GM19395 (cell line): Measurements from ENCODE around the gene TMEM243.
"Not testable (repeated sequence)": the region's sequence is repeated elsewhere in the genome, so short reads cannot be mapped to it uniquely, and the experiment has no call there.

ENCODE experiments used
- ATAC-seq: cut with Tn5 transposase; IDR thresholded peaks from one replicate; pipeline ENCODE4 v1.9.1; 2021; ENCODE audit warnings: mild to moderate bottlenecking, moderate library complexity; ENCODE audit not compliant: unreplicated experiment

Gene TMEM243

DNA sequence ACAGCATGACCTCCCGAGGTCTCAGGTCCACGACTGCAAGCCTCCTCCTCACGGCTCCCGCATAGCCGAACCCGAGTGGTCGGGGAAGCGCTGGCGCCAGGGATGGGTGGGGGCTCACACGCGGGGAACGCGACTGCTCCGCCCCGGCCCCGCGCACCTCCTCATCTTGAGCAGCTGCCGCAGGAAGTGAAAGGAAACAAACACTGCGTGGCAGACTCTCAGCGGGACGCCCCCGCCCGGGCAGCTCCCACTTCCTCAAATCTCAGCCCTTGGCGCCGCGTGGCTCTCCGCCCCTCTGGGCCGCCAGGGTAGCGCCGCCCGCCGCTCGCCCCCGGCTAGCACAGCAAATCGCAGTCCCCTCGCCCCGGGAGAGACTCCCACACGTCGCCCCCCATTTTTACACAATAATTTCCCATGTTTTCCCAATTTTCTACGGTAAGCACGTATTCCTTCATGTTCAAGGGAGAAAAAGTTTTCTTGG is at the start of gene TMEM243:
TSS of gene TMEM243 (minus strand) at position 188 of the 481 bp plus-strand sequence. CDS start 229 bp downstream, outside the sequence.
- ATAC-seq, result peak; percentile 54

DNA sequence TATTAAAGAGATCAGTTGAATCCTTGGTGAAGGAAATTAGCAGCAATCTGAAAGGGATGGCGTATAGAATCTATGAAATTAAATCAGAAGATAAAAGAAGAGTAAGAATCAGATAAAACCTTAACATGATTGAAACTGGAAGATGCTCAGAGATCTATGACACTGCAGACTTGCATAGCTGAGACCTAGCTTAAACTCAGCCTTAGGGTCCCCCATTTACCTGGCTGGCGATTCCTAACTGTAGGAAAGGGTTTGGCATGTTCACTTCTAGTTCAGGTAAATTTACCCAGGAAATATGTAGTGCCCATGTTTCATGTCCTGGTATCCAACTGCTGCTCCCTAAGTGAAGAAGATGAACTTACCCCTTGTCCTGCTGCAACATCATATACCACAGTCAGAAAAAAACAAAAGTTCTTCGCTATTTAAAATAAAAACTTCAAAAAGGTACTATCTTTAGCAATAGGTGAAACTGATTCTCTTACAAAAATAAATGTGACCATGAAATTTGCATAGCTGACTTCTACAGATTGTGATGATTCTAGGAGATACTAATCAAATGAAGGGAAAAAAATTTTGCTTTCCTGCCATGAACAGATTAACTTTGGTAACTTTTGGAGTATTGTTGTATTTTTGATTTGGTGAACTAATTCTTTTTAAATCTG is 47.8 kb upstream of the TMEM243 start:
- peak; percentile 91 for ATAC-seq

DNA sequence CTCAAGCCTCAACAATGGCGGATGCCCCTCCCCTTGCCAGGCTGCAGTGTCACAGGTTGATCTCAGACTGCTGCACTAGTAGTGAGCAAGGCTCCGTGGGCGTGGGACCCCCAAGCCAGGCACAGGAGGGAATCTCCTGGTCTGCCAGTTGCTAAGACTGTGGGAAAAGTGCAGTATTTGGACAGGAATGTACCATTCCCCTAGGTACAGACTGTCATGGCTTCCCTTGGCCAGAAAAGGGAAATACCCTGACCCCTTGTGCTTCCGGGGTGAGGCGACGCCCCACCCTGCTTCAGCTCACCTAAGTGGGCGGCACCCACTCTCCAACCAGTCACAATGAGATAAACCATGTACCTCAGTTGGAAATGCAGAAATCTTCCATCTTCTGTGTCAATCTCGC is 44.0 kb upstream of the TMEM243 start:
- no peak for ATAC-seq

DNA sequence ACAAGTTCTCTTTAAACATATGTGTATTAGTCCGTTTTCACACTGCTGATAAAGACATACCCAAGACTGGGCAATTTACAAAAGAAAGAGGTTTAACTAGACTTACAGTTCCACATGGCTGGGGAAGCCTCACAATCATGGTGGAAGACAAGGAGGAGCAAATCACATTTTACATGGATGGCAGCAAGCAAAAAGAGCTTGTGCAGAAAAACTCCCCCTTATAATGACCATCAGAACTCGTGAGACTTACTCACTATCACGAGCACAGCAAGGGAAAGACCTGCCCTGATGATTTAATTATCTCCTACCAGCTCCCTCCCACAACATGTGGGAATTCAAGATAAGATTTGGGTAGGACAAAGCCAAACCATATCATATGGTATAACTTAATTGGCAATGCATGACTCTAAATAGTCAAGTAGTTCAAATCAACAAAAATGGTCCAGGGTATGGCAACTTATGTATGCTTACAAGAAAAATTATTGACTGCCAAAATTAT is 34.1 kb upstream of the TMEM243 start:
- ATAC-seq, result no peak

GRCh38 chr7:87245671-87246070 is 26.1 kb upstream of the TMEM243 start:
- ATAC-seq, result not testable (repeated sequence)

GRCh38 chr7:87238464-87239051 is 19.0 kb upstream of the TMEM243 start:
- ATAC-seq, result not testable (repeated sequence)

- no peak for ATAC-seq
Observed at GRCh38 chr7:87234949-87235348, 15.4 kb upstream of the TMEM243 start.

- ATAC-seq, result no peak
Observed at GRCh38 chr7:87231711-87232110, 12.2 kb upstream of the TMEM243 start.

DNA sequence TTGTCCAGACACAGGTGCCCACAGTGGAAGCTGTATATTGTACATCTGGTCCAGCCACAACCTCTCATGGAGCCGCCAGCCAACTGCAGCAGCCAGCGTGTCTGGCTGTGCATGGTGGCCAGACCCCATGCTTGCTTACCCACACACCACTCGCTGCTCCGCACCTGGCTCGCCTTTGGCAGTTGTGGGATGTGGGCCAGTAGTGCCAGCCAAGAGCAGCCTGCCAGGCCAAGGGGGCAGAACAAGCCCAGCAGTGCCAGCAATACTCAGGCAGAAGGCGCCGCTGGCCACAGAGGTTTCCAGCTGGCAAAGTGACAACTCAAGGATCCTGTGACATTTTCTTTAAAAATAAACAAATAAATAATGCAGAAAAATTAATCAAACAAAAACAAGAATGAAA is 11.7 kb upstream of the TMEM243 start:
- ATAC-seq, result no peak

DNA sequence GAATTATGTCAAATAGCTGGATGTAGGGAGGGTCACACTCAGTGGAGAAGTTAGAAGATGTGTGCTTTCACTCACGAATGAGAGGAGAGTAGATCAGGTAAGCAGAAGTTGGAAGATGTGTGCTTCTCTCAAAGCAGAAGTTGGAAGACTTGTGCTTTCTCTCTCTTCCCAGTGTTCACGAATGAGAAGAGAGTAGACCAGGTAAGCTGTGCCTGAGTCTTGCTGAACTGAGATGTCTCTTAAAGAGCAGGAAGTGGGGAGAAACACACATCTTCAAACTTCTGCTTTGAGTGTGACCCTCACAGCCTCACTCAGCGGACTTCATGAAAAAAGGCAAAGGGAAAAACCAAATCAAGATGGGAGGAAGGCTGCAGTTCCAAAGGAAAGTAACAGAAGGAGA is 7.0 kb upstream of the TMEM243 start:
- peak; percentile 71 for ATAC-seq

GRCh38 chr7:87225696-87226095 is 6.2 kb upstream of the TMEM243 start:
- no peak for ATAC-seq

DNA sequence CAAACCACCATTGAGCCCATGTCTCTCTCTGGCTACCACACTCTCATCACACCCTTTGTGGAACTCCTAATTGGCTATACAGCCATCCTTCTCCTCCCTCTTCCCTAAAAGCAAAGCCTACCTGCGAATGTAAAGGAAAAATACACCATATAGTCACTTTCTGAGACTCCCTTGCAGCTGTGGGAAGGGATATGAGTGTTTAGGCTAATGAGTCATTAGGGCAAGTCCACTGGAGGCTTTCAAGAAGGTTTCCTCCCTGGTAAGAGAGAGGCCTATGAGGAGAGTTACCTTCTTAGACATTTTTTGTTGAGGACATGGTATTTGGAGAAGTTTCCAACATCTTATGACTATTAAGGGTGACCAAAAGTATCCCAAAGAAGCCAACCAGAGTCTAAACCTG is 4.1 kb upstream of the TMEM243 start:
- no peak for ATAC-seq

DNA sequence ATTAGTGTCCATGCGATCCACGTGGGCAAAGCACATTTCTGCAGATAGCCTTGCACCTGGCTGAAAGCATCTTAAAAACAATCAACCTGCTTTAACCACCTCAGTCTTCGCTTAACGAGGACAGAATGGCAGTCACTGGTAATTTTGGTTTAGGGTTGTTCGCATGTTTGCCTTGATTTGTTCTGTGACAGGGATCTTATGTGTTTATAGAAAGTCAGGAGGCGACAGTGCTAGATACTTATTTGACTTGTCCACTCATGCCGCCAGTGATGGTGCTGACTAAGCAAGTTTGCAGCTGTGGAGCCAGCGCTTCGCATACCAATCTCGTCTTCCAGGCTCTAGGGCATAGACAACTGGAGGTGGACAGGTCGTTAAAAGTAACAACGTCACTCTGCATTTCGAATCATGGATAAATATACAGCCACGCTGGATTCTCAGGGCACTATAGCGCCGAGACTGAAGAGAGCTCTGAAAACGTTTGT is 1.2 kb upstream of the TMEM243 start:
- ATAC-seq, result no peak

GRCh38 chr7:87220026-87220733 is 648 bp upstream of the TMEM243 start:
- ATAC-seq, result peak; percentile 32

DNA sequence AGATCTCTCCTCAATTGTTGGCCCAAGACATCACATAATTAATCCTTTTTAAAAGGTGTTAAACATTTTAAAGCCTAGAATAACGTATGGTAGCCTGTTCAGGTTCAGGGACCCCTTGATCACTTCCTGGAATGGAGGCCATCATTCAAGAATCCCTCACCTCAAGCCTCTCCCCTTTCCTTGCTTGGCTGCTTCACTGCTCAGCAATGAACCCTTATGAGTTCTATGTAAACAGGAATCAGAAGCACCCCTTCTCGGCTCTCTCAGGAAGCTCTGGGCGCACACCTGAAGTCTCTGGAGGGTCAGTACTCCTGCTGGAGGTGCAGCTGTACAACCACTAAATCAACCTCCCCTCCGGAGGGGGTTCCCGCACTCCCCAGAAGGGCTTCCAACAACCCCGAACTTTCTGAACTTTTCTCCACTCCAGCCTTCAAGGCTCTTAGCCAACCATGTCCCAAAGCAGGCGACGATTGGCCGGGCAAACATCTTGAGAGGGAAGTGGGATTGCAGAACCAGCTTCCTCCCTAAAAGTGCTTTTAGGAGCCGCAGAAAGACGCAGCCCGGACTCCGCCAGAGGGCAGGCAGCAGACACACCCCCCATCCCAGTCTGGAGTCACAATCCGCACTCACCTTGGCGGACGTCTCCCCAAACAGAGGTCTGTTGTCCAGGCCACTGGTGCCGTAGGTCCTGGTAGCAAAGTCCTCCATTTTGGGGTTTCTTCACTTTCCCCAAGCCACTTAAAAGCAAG is 562 bp downstream of the TMEM243 start:
- peak; percentile 0 for ATAC-seq

GRCh38 chr7:87217983-87218653 is 1.4 kb downstream of the TMEM243 start:
- ATAC-seq, result no peak

DNA sequence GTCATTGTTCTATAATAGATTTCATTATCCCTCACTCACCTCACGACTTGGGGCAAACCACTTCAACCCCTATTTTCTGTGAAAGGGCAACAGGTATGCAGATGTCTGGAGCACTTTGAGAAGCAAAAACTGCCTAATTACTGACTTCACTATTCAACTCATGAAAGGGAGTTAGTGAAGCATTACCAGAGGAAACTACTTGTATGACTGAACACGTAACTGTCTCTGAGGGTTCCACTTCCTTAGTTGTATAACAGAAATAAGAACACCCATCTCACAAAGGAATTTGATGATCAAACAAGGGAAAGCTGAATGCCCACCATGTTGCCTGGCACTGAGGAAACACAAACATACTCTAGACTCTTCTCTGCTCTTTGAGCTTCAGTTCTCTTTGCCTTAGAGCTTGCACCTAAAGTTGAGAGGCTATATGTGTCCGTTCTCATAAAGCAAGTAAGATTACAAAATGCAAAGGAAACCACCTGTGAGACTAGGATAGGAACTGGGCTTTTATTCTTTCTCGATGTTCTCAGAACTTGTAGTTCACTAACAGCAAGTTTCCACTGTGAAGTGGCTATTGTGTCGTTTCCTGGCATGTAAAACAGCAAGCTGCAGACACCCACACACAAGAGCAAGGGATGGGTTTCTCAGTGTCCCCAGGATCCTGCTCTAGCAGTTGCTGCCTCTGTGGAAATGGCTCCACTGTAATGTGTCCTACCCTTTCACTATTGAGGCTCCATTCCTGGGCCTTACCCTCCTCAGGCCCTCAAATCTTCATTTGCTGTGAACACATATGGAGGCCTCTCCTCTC is 2.6 kb downstream of the TMEM243 start:
- ATAC-seq, result peak; percentile 64

- no peak for ATAC-seq
Observed at GRCh38 chr7:87215046-87215445, 4.5 kb downstream of the TMEM243 start.

DNA sequence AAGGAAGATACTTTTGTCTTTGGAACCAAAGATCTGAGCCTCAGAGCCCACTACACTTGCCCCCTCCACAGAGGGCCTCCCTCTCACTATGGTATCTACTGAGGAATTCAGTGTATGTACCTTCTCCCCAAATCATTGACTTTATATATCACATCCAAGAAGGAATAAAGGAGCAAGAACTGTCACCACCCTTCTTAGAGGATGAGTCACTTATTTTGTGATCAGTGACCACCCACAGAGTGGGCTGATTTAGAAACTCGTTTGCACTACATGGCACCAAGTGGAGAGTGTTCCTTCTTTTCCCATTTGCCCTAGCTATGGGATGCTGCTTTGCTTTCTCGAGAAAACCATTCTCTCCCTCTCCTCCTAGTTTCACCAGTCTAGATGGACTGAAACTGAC is 5.7 kb downstream of the TMEM243 start:
- no peak for ATAC-seq

DNA sequence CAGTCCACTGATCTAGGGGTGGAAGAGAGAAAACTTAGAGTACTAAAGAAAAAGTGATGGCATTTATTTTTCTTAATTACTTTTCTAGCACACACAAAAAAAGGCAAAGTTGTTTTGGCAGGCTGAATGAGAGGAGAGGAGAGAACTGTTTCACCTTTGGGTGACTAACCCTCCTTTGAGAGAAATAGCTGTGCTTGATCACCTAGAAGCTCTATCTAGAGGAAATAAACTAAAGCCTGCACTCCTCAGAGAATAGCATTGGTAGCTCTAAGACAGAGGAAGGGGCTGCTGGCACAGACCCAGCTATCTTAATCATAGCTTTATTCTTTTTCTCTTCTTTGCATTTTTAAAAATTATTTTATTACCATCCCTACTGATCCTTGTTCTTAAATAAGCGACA is 6.3 kb downstream of the TMEM243 start:
- ATAC-seq, result no peak
